ENCODE measurements around the gene UCN.

- TF ChIP-seq CTCF (conservative IDR thresholded peaks at IDR 0.05) (no peak), EZH2 (IDR thresholded peaks at IDR 0.05; ENCODE audit: low read depth) (no peak)
Measured at GRCh38 chr2:27324720-27325119, 16.5 kb upstream of the UCN start.

All from PC-9 (cell line).